Activated CD4-positive, alpha-beta T cell treated with anti-CD3 and anti-CD28 coated beads, Interleukin-10, Interleukin-2, amounts not matched to agents 100 ng/mL and 50 ng/mL, durations not matched to agents 16 hours and 8 hours (primary cell): ENCODE measurements around the gene QRICH2.
"Not testable (repeated sequence)": the region's sequence is repeated elsewhere in the genome, so short reads cannot be mapped to it uniquely, and the experiment has no call there.

Experiments used
- DNase-seq: peaks from one replicate; pipeline ENCODE4 v3.0.0-alpha.2; 2020

Gene QRICH2

GRCh38 chr17:76329664-76330063 lies 21.6 kb upstream of the QRICH2 start:
- no peak for DNase-seq

- DNase-seq, result no peak
Measured at GRCh38 chr17:76327696-76328095, 19.6 kb upstream of the QRICH2 start.

DNA sequence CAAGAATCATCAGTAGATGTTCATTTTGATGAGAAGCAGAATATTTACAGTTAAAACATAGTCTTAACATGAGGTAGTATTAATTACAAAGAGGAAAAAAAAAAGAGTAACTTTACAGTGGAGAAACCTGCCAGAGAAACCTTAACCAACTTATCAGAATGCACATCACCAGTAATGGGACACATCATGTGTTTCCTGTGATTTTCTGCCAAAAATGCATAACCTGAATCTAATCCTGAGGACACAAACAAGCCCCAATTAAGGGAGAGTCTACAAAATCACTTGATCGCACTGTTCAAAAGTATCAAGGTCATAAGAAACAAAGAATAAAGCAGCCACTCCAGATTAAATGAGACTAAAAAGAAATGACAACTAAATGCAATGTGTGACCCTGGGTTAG lies 18.2 kb upstream of the QRICH2 start:
- no peak for DNase-seq

GRCh38 chr17:76318586-76318985 lies 10.5 kb upstream of the QRICH2 start:
- no peak for DNase-seq

DNA sequence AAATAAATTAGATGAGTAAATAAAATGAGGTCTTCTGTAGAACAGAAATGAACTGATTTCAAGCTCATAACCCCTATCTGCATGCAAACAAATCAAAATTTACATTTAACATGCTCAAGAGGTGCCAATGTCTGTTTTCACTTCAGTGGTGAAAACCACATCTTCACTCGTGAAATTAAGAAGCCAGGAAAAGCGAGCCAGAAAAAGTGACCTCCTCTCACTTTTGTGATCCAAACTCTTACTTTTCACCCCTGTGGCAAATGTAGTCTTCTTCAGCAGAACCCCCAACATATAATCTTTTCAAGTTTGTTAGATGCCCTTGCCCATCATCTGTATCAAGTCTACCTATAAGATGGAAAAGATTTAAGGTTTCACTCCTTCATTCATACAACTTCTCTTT lies 9.5 kb upstream of the QRICH2 start:
- DNase-seq, result no peak

DNA sequence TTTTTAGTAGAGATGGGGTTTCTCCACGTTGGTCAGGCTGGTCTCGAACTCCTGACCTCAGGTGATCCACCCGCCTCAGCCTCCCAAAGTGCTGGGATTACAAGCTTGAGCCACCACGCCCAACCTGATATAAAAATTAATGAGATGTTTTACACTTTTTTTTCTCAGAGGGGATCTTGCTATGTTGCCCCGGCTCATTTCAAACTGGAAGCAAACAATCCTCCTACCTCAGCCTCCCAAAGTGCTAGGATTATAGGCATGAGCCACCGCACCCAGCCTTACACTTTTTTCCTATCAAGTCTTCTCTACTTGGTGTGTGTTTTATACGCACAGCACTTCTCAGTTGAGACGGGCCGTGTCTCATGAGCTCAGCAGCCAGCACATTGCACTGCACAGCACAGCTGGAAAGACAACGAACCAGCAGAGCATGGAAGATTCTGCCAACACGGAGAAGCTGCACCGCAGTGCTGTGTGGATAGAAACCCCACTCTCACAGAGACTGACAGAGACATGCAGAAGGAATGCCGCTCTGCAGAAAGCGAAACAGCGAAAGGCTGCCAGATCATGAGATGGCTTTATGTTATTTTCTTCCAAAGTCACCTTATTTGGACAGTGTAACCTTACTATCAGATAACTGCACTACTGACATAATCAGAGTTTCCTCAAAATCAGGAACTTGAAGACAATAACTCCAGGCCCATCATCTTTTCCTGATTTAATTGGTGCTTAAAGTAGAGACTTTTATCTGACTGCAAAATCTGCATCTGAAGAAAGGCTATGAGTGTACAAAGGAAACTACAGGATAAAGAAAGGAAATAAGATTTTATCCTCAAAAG lies 6.5 kb upstream of the QRICH2 start:
- no peak for DNase-seq

DNA sequence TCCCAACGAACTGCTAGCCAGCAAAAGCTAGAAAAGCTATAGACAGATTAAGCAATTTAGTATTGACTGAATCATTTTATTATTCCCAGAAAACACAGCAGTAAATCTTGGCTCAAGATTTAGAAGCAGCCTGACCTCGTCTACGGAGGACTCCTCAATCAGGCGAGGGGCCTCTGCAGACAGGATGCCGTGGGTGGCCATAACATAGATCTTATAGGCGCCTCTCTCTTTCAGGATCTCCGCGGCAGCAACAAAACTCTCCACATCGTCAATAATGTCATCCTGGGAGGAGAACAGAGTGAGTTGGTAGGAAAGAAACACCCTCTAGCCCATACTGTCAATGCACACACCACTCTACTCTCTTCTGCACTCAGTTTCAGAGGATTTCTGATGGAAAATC lies 4.7 kb upstream of the QRICH2 start:
- DNase-seq, result no peak

GRCh38 chr17:76309461-76309860 lies 1.4 kb upstream of the QRICH2 start:
- no peak for DNase-seq

GRCh38 chr17:76307299-76307965 lies 644 bp downstream of the QRICH2 start:
- no peak for DNase-seq

DNA sequence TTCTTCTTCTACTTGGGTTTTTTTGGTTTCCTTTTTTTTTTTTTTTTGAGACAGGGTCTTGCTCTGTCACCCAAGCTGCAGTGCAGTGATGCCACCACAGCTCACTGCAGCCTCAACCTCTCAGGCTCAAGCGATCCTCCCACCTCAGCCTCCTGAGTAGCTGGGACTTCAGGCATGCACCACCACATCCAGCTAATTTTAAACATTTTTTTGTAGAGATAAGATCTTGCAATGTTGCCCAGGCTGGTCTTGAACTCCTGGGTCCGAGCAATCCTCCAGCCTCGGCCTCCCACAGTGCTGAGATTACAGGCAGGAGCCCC lies 3.0 kb downstream of the QRICH2 start:
- not testable (repeated sequence) for DNase-seq

DNA sequence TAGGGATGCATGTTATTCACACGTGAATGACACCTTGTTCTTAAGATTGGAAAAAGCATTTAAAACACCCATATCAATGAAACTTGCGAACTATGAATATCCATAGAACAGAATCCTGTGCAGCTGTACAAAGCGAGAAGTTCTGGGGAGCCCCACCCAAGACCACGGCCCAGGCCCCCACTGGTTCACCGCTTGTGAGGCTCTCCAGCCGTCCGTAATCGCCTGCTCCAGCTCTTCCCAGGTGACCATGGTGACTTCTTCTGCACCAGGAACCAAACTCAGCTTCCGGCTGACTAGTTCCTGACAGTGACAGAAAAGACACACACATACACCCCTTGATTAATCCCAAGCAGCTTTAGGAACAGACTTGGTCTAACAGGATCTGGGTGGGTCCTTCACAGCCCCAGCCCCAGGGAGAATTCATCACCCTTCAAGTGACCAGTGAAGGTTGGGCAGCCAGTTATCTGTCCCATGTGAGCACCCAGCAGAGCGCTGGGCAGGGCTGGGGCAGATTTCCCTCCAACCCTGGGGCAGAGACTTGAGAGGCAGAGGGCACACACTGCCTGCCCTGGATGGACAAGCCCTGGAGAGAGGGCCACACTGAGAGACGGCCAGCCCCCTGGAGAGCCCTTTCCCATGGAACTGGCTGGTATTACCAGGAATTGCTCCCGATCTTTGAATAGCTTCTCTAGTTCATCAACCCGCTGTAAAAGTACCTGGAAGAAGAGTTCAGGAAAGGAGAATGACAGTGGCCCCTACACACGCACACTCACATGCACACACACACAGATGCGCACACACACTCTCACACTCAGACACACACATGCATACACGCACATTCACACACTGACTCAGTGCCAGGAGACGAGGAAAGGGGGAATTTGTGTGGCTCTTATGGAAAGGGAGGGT lies 3.6 kb downstream of the QRICH2 start:
- DNase-seq, result no peak

DNA sequence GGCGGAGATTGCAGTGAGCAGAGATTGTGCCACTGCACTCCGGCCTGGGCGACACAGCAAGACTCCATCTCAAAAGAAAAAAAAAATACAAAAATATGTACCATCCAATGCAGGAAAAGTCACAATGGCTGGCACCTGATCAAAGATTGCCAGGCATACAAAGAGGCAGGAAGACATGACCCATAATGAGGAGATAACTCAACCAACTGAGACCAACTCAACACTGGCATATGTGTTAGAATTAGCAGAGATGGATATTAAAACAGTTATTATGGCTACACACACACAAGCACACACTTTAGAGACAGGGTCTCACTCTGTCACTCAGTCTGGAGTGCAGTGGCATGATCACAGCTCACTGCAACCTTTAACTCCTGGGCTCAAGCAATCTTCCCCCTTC lies 10.6 kb downstream of the QRICH2 start:
- DNase-seq, result no peak

GRCh38 chr17:76296889-76297288 lies 11.2 kb downstream of the QRICH2 start:
- no peak for DNase-seq

- DNase-seq, result no peak
Measured at GRCh38 chr17:76296186-76296585, 11.9 kb downstream of the QRICH2 start.

GRCh38 chr17:76293106-76293505 lies 15.0 kb downstream of the QRICH2 start:
- DNase-seq, result no peak

DNA sequence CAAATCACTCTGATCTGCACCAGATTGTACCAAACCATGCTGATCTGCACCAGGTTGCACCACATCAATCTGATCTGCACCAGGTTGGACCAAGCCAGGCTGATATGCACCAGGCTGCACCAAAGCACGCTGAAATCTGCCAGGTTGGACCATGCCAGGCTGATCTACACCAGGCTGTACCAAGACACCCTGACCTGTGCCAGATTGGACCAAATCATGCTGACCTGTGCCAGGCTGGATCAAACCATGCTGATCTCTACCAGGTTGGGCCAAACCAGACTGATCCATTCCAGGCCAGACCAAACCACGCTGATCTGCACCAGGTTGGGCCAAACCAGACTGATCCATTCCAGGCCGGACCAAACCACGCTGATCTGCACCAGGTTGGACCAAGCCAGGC lies 15.5 kb downstream of the QRICH2 start:
- no peak for DNase-seq

DNA sequence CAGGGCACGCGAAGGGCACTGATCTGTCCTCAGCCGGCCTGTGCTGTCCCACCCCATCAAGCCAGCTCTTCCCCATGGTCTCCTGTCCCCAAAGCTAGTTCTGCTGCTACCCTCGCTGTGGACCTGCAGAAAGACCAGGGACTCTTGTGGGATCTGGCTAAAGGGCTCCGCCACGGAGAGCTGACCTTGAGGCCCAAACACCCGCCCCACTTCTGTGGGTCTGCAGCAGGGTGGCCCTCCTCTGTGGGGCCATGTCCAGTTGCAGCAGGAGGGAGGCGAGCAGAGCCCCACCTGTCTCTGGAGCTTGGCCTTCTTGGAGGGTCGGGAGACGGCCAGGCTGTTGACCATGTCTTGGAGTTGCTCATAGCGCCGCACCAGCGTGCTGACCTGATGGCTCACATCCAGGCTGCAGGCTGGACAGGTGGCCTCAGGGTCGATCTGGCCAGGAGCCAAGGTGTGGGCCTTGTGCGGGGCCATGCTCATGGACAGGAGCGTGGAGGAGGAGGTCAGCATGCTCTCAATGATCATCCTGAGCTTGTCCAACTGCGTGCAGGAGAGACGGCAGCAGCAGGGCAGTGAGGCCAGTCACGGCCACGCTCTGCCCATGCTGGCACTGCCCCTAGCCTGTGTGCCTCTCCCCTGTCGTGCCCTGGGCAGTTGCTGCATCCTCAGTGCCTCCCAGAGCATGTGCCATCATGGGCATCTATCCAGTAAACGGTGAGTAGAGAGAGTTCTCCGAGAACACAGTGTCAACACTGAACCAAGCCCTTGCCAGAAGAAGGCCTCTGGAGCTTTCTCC lies 26.3 kb downstream of the QRICH2 start:
- no peak for DNase-seq

DNA sequence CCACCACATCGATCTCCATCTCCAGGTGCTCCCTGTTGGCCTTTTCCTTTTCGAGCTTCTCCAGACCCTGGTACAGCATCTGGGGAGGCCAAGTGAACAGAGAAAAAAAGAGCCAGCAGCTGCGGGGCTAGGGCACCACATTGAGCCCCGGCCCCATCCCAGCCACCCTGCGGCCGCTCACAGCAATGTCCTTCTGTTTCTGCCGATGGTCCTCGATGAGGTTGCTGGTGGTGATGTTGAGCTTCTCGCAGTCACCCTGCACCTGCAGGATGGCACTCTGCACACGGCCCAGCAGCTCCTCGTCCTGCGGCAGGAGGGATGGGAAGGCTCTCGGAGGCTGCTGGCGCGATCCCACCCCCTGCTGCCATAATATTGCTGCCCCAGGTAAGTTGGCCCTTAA lies 27.4 kb downstream of the QRICH2 start:
- no peak for DNase-seq

- DNase-seq, result no peak
Measured at GRCh38 chr17:76279742-76280287, 28.3 kb downstream of the QRICH2 start.

GRCh38 chr17:76278952-76279741 lies 28.9 kb downstream of the QRICH2 start:
- peak; percentile 88 for DNase-seq

DNA sequence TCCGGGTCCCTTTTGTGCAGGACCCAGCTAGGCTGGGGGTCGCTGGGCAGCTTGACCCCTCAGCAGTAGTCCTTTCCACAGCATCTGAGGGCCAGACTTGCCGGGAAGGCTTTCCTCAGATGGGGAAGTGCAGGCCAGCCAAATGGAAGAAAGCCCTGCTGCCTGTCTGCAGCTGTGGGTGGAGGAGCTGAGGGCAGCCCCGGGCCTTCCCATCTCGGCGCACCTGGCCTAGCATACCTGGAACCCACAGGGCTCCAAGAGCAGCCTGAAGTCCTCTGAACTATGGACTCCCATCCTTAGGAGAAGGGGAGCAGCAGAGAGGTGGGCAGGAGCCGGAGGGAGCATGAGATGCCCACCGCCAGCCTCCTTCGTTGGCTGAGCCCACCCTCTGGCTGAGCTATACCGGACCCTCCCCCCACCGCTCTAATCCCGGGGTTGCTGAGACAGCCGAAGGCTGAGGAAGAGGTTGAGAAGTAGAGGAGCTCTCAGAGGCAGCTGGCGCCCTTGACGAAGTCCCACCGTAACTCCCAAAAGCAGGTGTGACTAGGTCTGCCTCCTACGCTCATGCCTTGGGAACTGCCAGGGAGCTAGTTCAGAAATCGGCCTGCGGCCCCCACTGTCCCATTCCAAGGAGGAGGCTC lies 29.7 kb downstream of the QRICH2 start:
- no peak for DNase-seq
